GM13976 (cell line): Measurements from ENCODE around the gene NOTCH1.

Source experiments
- DNase-seq: peaks from one replicate; pipeline ENCODE4 v3.0.0; 2012; ENCODE audit warnings: low spot score
- CTCF ChIP-seq: IDR thresholded peaks from 2 replicates; pipeline ENCODE4 v1.5.1; 2012; ENCODE audit warnings: borderline replicate concordance, mild to moderate bottlenecking; ENCODE audit not compliant: insufficient read depth; ENCODE audit errors: extremely low read depth, missing control alignments, control extremely low read depth
- in situ Hi-C: fragments of 300-500 bp; cut with MboI; formaldehyde crosslinking; loops from one replicate; pipeline ENCODE4 v1.12.0; 2022; ENCODE audit warnings: low sequenced_read_pairs, mixed read lengths, inconsistent platforms; ENCODE audit not compliant: unreplicated experiment

Gene NOTCH1

GRCh38 chr9:136527721-136528710, 17.8 kb downstream of the NOTCH1 start:
- in situ Hi-C loops, result no loop called here
- peak; percentile 84 for DNase-seq
- TF ChIP-seq CTCF, result peak; percentile 21

- TF ChIP-seq CTCF, result no peak
- in situ Hi-C loops, result no loop called here
- DNase-seq, result no peak
Measured at GRCh38 chr9:136527131-136527530, 18.7 kb downstream of the NOTCH1 start.

- DNase-seq, result no peak
- in situ Hi-C loops, result no loop called here
- no peak for TF ChIP-seq CTCF
Measured at GRCh38 chr9:136526625-136527066, 19.2 kb downstream of the NOTCH1 start.

GRCh38 chr9:136525841-136526499, 19.9 kb downstream of the NOTCH1 start:
- DNase-seq, result no peak
- TF ChIP-seq CTCF, result no peak
- in situ Hi-C loops, result no loop called here

- DNase-seq, result no peak
- in situ Hi-C loops, result no loop called here
- TF ChIP-seq CTCF, result no peak
Measured at GRCh38 chr9:136525207-136525606, 20.6 kb downstream of the NOTCH1 start.

GRCh38 chr9:136522314-136523237, 23.3 kb downstream of the NOTCH1 start:
- no peak for TF ChIP-seq CTCF
- no peak for DNase-seq
- in situ Hi-C loops, result no loop called here
